DOHH2 (cell line): ENCODE measurements around the gene GALNTL6.

Source experiments
- CTCF ChIP-seq: fragments of 200-600 bp; sonication (generic); IDR thresholded peaks from one replicate; pipeline ENCODE4 v1.5.1; 2014; ENCODE audit warnings: antibody characterized with exemption, mild to moderate bottlenecking, low read depth, low read length; ENCODE audit not compliant: poor library complexity, severe bottlenecking
- EZH2phosphoT487 ChIP-seq: fragments of 200-600 bp; sonication (generic); IDR thresholded peaks from 2 replicates; pipeline ENCODE4 v1.6.1; 2017; ENCODE audit warnings: borderline replicate concordance, mild to moderate bottlenecking, antibody characterized with exemption, low read length, moderate library complexity, mixed read lengths

GRCh38 chr4:171962110-171962509 is 148.9 kb downstream of the GALNTL6 start:
- TF ChIP-seq CTCF (no peak), EZH2phosphoT487 (no peak)
